ENCODE data around the gene CDCP1.

The CDCP1 gene

GRCh38 chr3:45181496-45181895 lies 35.3 kb upstream of the CDCP1 start:
- CTCF ChIA-PET: interaction anchor here (0.8 to 1.2 kb wide), 3 partner anchors 9 to 144 kb away, joined by 3 to 4 read pairs (median 3); no protein-coding TSS in a partner anchor

GRCh38 chr3:45180899-45181298 lies 34.7 kb upstream of the CDCP1 start:
- no peak overlapping the region for H3K4me3 ChIP-seq (ENCODE audit: low read depth, low read length)
- no peak for DNase-seq (ENCODE audit: low read depth, low spot score)
- TF ChIP-seq CTCF (IDR thresholded peaks at IDR 0.05; ENCODE audit: insufficient read depth, low read length, missing control alignments): no peak
- ChIA-PET POLR2A (no interaction called here), CTCF (interaction anchor here (1.2 kb wide), 1 partner anchor 10 kb away, joined by 4 read pairs; no protein-coding TSS in a partner anchor)

More at GRCh38 chr3:45181496-45181895, 35.3 kb upstream of the CDCP1 start:
- H3K4me3 ChIP-seq (ENCODE audit: low read depth, low read length): no peak overlapping the region
- POLR2A ChIA-PET: no interaction called here
- DNase-seq (ENCODE audit: low read depth, low spot score): no peak
- no peak for TF ChIP-seq CTCF (IDR thresholded peaks at IDR 0.05; ENCODE audit: insufficient read depth, low read length, missing control alignments)

- DNase-seq (ENCODE audit: low read depth, low spot score): peak; percentile 26
- ChIA-PET POLR2A (no interaction called here), CTCF (interaction anchor here (1.1 to 2.0 kb wide), 3 partner anchors 25 to 328 kb away, joined by 3 to 7 read pairs (median 4); no protein-coding TSS in a partner anchor)
- H3K4me3 ChIP-seq (ENCODE audit: low read depth, low read length): no peak overlapping the region
- TF ChIP-seq CTCF (IDR thresholded peaks at IDR 0.05; ENCODE audit: insufficient read depth, low read length, missing control alignments): no peak
Measured at GRCh38 chr3:45180051-45180450, 33.9 kb upstream of the CDCP1 start.

GRCh38 chr3:45179163-45179562 lies 33.0 kb upstream of the CDCP1 start:
- POLR2A ChIA-PET: no interaction called here
- no peak for DNase-seq (ENCODE audit: low read depth, low spot score)
- H3K4me3 ChIP-seq (ENCODE audit: low read depth, low read length): no peak overlapping the region
- CTCF ChIA-PET: interaction anchor here (0.7 to 2.0 kb wide), 5 partner anchors 25 to 330 kb away, joined by 3 to 7 read pairs (median 3); no protein-coding TSS in a partner anchor
- no peak for TF ChIP-seq CTCF (IDR thresholded peaks at IDR 0.05; ENCODE audit: insufficient read depth, low read length, missing control alignments)

- ChIA-PET POLR2A (no interaction called here), CTCF (interaction anchor here (0.7 to 3.1 kb wide), 4 partner anchors 11 to 331 kb away, joined by 3 to 12 read pairs (median 5); no protein-coding TSS in a partner anchor)
- TF ChIP-seq CTCF (IDR thresholded peaks at IDR 0.05; ENCODE audit: insufficient read depth, low read length, missing control alignments): no peak
Measured at GRCh38 chr3:45178183-45179023, 32.2 kb upstream of the CDCP1 start.

GRCh38 chr3:45176912-45177311 lies 30.7 kb upstream of the CDCP1 start:
- POLR2A ChIA-PET: no interaction called here
- DNase-seq (ENCODE audit: low read depth, low spot score): no peak
- TF ChIP-seq CTCF (IDR thresholded peaks at IDR 0.05; ENCODE audit: insufficient read depth, low read length, missing control alignments): no peak
- CTCF ChIA-PET: interaction anchor here (0.8 to 3.1 kb wide), 3 partner anchors 9 to 32 kb away, joined by 3 to 12 read pairs (median 3); no protein-coding TSS in a partner anchor
- no peak overlapping the region for H3K4me3 ChIP-seq (ENCODE audit: low read depth, low read length)

More at GRCh38 chr3:45178183-45179023, 32.2 kb upstream of the CDCP1 start:
- DNase-seq (ENCODE audit: low read depth, low spot score): no peak
- no peak overlapping the region for H3K4me3 ChIP-seq (ENCODE audit: low read depth, low read length)
